Adrenal gland (tissue), 5 donors: Measurements from ENCODE around the gene POLR1A.

ENCODE experiments used
- CTCF ChIP-seq, 6 experiments: fragments of 450-650 bp in 4 of 6; fragments of 200-600 bp in 2 of 6; sonication (generic) in 1 of 6; IDR thresholded peaks; 1 replicate in 5 of 6; 2 replicates in 1 of 6; pipeline versions ENCODE4 v1.5.1 to v1.8.0; 2016 to 2021; ENCODE audit warnings: antibody characterized with exemption in 6 of 6, mild to moderate bottlenecking in 2 of 6, moderate library complexity in 1 of 6
- POLR2A ChIP-seq, 2 donors: fragments of 450-650 bp; IDR thresholded peaks; one replicate each; pipeline ENCODE4 v1.6.1; 2017; ENCODE audit warnings: antibody characterized with exemption in 2 of 2, mild to moderate bottlenecking in 2 of 2, moderate library complexity in 1 of 2
- donor health status: DM: no; HTN: no; CAD: no.

- no peak for TF ChIP-seq CTCF (IDR thresholded peaks at IDR 0.05)
- TF ChIP-seq POLR2A (IDR thresholded peaks at IDR 0.05) = no peak
These were observed 17.7 kb upstream of the POLR1A start for GRCh38 chr2:86123328-86123925.
